ENCODE data around the gene SIRPB2.

The SIRPB2 gene

GRCh38 chr20:1528811-1529210 is 37.6 kb upstream of the SIRPB2 start:
- Histone ChIP-seq H3K27ac (no peak overlapping the region), H3K36me3 (ENCODE audit: insufficient read depth, low read length) (no peaks in the 10 kb centered on the region), H3K9me3 (ENCODE audit: low read depth, low read length) (no peaks in the 10 kb centered on the region), H3K9ac (ENCODE audit: insufficient read length) (no peak overlapping the region), H3K4me3 (no peak overlapping the region)
- TF ChIP-seq POLR2AphosphoS5 (IDR thresholded peaks at IDR 0.05; ENCODE audit: borderline replicate concordance, low read depth, low read length) (no peak), FOXP2 (optimal IDR thresholded peaks at IDR 0.05; ENCODE audit: control extremely low read depth, extremely low read length, insufficient read depth) (no peak), EZH2 (IDR thresholded peaks at IDR 0.05) (no peak)
- no peak for DNase-seq (ENCODE audit: low read depth, low spot score)

GRCh38 chr20:1527923-1528322 is 36.7 kb upstream of the SIRPB2 start:
- DNase-seq (ENCODE audit: low read depth, low spot score): no peak
- Histone ChIP-seq H3K4me3 (no peak overlapping the region), H3K9ac (ENCODE audit: insufficient read length) (no peak overlapping the region), H3K36me3 (ENCODE audit: insufficient read depth, low read length) (no peaks in the 10 kb centered on the region), H3K9me3 (ENCODE audit: low read depth, low read length) (no peaks in the 10 kb centered on the region), H3K27ac (no peak overlapping the region)
- TF ChIP-seq EZH2 (IDR thresholded peaks at IDR 0.05): no peak
- no peak for TF ChIP-seq FOXP2 (optimal IDR thresholded peaks at IDR 0.05; ENCODE audit: control extremely low read depth, extremely low read length, insufficient read depth)
- no peak for TF ChIP-seq POLR2AphosphoS5 (IDR thresholded peaks at IDR 0.05; ENCODE audit: borderline replicate concordance, low read depth, low read length)

- no peak for TF ChIP-seq FOXP2 (optimal IDR thresholded peaks at IDR 0.05; ENCODE audit: control extremely low read depth, extremely low read length, insufficient read depth)
- TF ChIP-seq POLR2AphosphoS5 (IDR thresholded peaks at IDR 0.05; ENCODE audit: borderline replicate concordance, low read depth, low read length): no peak
- no peak for TF ChIP-seq EZH2 (IDR thresholded peaks at IDR 0.05)
- Histone ChIP-seq H3K36me3 (ENCODE audit: insufficient read depth, low read length) (no peaks in the 10 kb centered on the region), H3K4me3 (no peak overlapping the region), H3K9me3 (ENCODE audit: low read depth, low read length) (no peaks in the 10 kb centered on the region), H3K9ac (ENCODE audit: insufficient read length) (no peak overlapping the region), H3K27ac (no peak overlapping the region)
- DNase-seq (ENCODE audit: low read depth, low spot score): no peak
Measured at GRCh38 chr20:1526896-1527295, 35.7 kb upstream of the SIRPB2 start.

GRCh38 chr20:1526310-1526709 is 35.1 kb upstream of the SIRPB2 start:
- no peak overlapping the region for H3K9ac ChIP-seq (ENCODE audit: insufficient read length)
- no peaks in the 10 kb centered on the region for H3K36me3 ChIP-seq (ENCODE audit: insufficient read depth, low read length)
- no peak overlapping the region for H3K27ac ChIP-seq
- no peak overlapping the region for H3K4me3 ChIP-seq
- TF ChIP-seq FOXP2 (optimal IDR thresholded peaks at IDR 0.05; ENCODE audit: control extremely low read depth, extremely low read length, insufficient read depth) (no peak), POLR2AphosphoS5 (IDR thresholded peaks at IDR 0.05; ENCODE audit: borderline replicate concordance, low read depth, low read length) (no peak), EZH2 (IDR thresholded peaks at IDR 0.05) (no peak)
- DNase-seq (ENCODE audit: low read depth, low spot score): no peak
- no peaks in the 10 kb centered on the region for H3K9me3 ChIP-seq (ENCODE audit: low read depth, low read length)

GRCh38 chr20:1524004-1524403 is 32.8 kb upstream of the SIRPB2 start:
- Histone ChIP-seq H3K4me3 (no peak overlapping the region), H3K9ac (ENCODE audit: insufficient read length) (no peak overlapping the region), H3K36me3 (ENCODE audit: insufficient read depth, low read length) (no peaks in the 10 kb centered on the region), H3K27ac (no peak overlapping the region), H3K9me3 (ENCODE audit: low read depth, low read length) (no peaks in the 10 kb centered on the region)
- no peak for TF ChIP-seq FOXP2 (optimal IDR thresholded peaks at IDR 0.05; ENCODE audit: control extremely low read depth, extremely low read length, insufficient read depth)
- no peak for TF ChIP-seq EZH2 (IDR thresholded peaks at IDR 0.05)
- TF ChIP-seq POLR2AphosphoS5 (IDR thresholded peaks at IDR 0.05; ENCODE audit: borderline replicate concordance, low read depth, low read length): peak; percentile 66; the same call in 1 of the 2 replicates
- peak; percentile 67 for DNase-seq (ENCODE audit: low read depth, low spot score)

- TF ChIP-seq EZH2 (IDR thresholded peaks at IDR 0.05) (no peak), POLR2AphosphoS5 (IDR thresholded peaks at IDR 0.05; ENCODE audit: borderline replicate concordance, low read depth, low read length) (no peak), FOXP2 (optimal IDR thresholded peaks at IDR 0.05; ENCODE audit: control extremely low read depth, extremely low read length, insufficient read depth) (no peak)
- Histone ChIP-seq H3K36me3 (ENCODE audit: insufficient read depth, low read length) (no peaks in the 10 kb centered on the region), H3K9me3 (ENCODE audit: low read depth, low read length) (no peaks in the 10 kb centered on the region), H3K27ac (no peak overlapping the region), H3K4me3 (no peak overlapping the region), H3K9ac (ENCODE audit: insufficient read length) (no peak overlapping the region)
- no peak for DNase-seq (ENCODE audit: low read depth, low spot score)
Measured at GRCh38 chr20:1517010-1517409, 25.8 kb upstream of the SIRPB2 start.

- H3K36me3 ChIP-seq (ENCODE audit: insufficient read depth, low read length): no peaks in the 10 kb centered on the region
- no peak overlapping the region for H3K27ac ChIP-seq
Measured at GRCh38 chr20:1513801-1514200, 22.6 kb upstream of the SIRPB2 start.

GRCh38 chr20:1509237-1509636 is 18.0 kb upstream of the SIRPB2 start:
- TF ChIP-seq FOXP2 (optimal IDR thresholded peaks at IDR 0.05; ENCODE audit: control extremely low read depth, extremely low read length, insufficient read depth) (no peak), POLR2AphosphoS5 (IDR thresholded peaks at IDR 0.05; ENCODE audit: borderline replicate concordance, low read depth, low read length) (no peak), EZH2 (IDR thresholded peaks at IDR 0.05) (no peak)

More at GRCh38 chr20:1513801-1514200, 22.6 kb upstream of the SIRPB2 start:
- no peak for TF ChIP-seq EZH2 (IDR thresholded peaks at IDR 0.05)
- TF ChIP-seq FOXP2 (optimal IDR thresholded peaks at IDR 0.05; ENCODE audit: control extremely low read depth, extremely low read length, insufficient read depth): no peak
- no peak for TF ChIP-seq POLR2AphosphoS5 (IDR thresholded peaks at IDR 0.05; ENCODE audit: borderline replicate concordance, low read depth, low read length)
- no peaks in the 10 kb centered on the region for H3K9me3 ChIP-seq (ENCODE audit: low read depth, low read length)
- H3K4me3 ChIP-seq: no peak overlapping the region
- DNase-seq (ENCODE audit: low read depth, low spot score): no peak
- H3K9ac ChIP-seq (ENCODE audit: insufficient read length): no peak overlapping the region

GRCh38 chr20:1508574-1508973 is 17.4 kb upstream of the SIRPB2 start:
- no peak for TF ChIP-seq FOXP2 (optimal IDR thresholded peaks at IDR 0.05; ENCODE audit: control extremely low read depth, extremely low read length, insufficient read depth)
- TF ChIP-seq POLR2AphosphoS5 (IDR thresholded peaks at IDR 0.05; ENCODE audit: borderline replicate concordance, low read depth, low read length): no peak
- TF ChIP-seq EZH2 (IDR thresholded peaks at IDR 0.05): no peak
- no peaks in the 10 kb centered on the region for H3K36me3 ChIP-seq (ENCODE audit: insufficient read depth, low read length)
- H3K27ac ChIP-seq: no peak overlapping the region
- H3K9ac ChIP-seq (ENCODE audit: insufficient read length): no peak overlapping the region
- no peak for DNase-seq (ENCODE audit: low read depth, low spot score)
- no peaks in the 10 kb centered on the region for H3K9me3 ChIP-seq (ENCODE audit: low read depth, low read length)
- H3K4me3 ChIP-seq: no peak overlapping the region

More at GRCh38 chr20:1509237-1509636, 18.0 kb upstream of the SIRPB2 start:
- H3K27ac ChIP-seq: no peak overlapping the region
- H3K9me3 ChIP-seq (ENCODE audit: low read depth, low read length): no peaks in the 10 kb centered on the region
- no peak overlapping the region for H3K4me3 ChIP-seq
- no peaks in the 10 kb centered on the region for H3K36me3 ChIP-seq (ENCODE audit: insufficient read depth, low read length)
- no peak overlapping the region for H3K9ac ChIP-seq (ENCODE audit: insufficient read length)
- DNase-seq (ENCODE audit: low read depth, low spot score): no peak
